ENCODE results near the gene TK1.

GRCh38 chr17:78185981-78186691 is 716 bp downstream of the TK1 start:
- no peak for TF ChIP-seq SP1 (IDR thresholded peaks at IDR 0.05)
- TF ChIP-seq SUZ12 (IDR thresholded peaks at IDR 0.05) = no peak
- no peak for TF ChIP-seq FOXM1 (IDR thresholded peaks at IDR 0.05; ENCODE audit: borderline replicate concordance)
- TF ChIP-seq FOXA1 (IDR thresholded peaks at IDR 0.05) = no peak
- no peak for TF ChIP-seq ELF4 (IDR thresholded peaks at IDR 0.05)
- TF ChIP-seq BHLHE40 (IDR thresholded peaks at IDR 0.05; ENCODE audit: borderline replicate concordance) = no peak
- TF ChIP-seq ARNT (IDR thresholded peaks at IDR 0.05) = no peak
- no peak for TF ChIP-seq NFRKB (IDR thresholded peaks at IDR 0.05)
- no peak for TF ChIP-seq TARDBP (IDR thresholded peaks at IDR 0.05)
- no peak for TF ChIP-seq CTBP1 (IDR thresholded peaks at IDR 0.05; ENCODE audit: borderline replicate concordance)
- TF ChIP-seq ZNF384 (IDR thresholded peaks at IDR 0.05) = no peak
- TF ChIP-seq PKNOX1 (IDR thresholded peaks at IDR 0.05) = no peak
- no peak for TF ChIP-seq LEF1 (IDR thresholded peaks at IDR 0.05; ENCODE audit: borderline replicate concordance)
- TF ChIP-seq FOXK2 (IDR thresholded peaks at IDR 0.05) = no peak
